H1 (cell line): ENCODE results near the gene CFHR1. TPM values are rescaled to one million over a fixed set of nuclear protein-coding genes. Genes with fewer than 3 reads are reported as not detected.
A peak's percentile ranks its signal among the peaks of the same experiment; 100 is the strongest.
"Not testable (repeated sequence)": the region's sequence is repeated elsewhere in the genome, so short reads cannot be mapped to it uniquely, and the experiment has no call there.

Source experiments
- CTCF ChIA-PET: fragments of 300-600 bp; sonication (Branson Sonifier 250); formaldehyde crosslinking; loops from one replicate; lab custom pipeline; 2021; ENCODE audit not compliant: partially characterized antibody; lab: Charles Lee
- POLR2A ChIA-PET: fragments of 300-600 bp; sonication (Branson Sonifier 250); formaldehyde crosslinking; loops from one replicate; lab custom pipeline; 2021; ENCODE audit warnings: inconsistent platforms; ENCODE audit not compliant: partially characterized antibody; lab: Charles Lee
- DNase-seq, 2 experiments: peaks; one replicate each; pipeline versions ENCODE4 v3.0.0 to v3.0.0-alpha.2; 2010 to 2022; ENCODE audit warnings: low spot score in 2 of 2, low read depth in 1 of 2, mixed read lengths in 1 of 2
- FAIRE-seq: peaks from 2 replicates; lab custom pipeline; 2011; peaks lifted over from hg19 to GRCh38; lab: Jason Lieb, UNC
- H2AFZ ChIP-seq: 2 replicates; pipeline ENCODE4 v1.8.1; 2012; ENCODE audit warnings: low read length, inconsistent platforms
- H2AK5ac ChIP-seq: 2 replicates; pipeline ENCODE4 v1.6.1; 2013; ENCODE audit warnings: low read depth, low read length
- H2BK120ac ChIP-seq: replicated peaks from 2 replicates; pipeline ENCODE3; 2013; ENCODE audit warnings: low read depth, low read length, inconsistent platforms
- H2BK12ac ChIP-seq: 2 replicates; pipeline ENCODE4 v1.6.1; 2013; ENCODE audit warnings: low read depth, low read length
- H2BK15ac ChIP-seq: 2 replicates; pipeline ENCODE4 v1.6.1; 2013; ENCODE audit warnings: low read length
- H2BK20ac ChIP-seq: 2 replicates; pipeline ENCODE4 v1.6.1; 2013; ENCODE audit warnings: low read length
- H2BK5ac ChIP-seq: 2 replicates; pipeline ENCODE4 v1.6.1; 2013; ENCODE audit warnings: low read depth, low read length
- H3K14ac ChIP-seq: 2 replicates; pipeline ENCODE4 v1.6.1; 2013; ENCODE audit warnings: inconsistent platforms; ENCODE audit not compliant: insufficient read length
- H3K18ac ChIP-seq: 2 replicates; pipeline ENCODE4 v1.6.1; 2013; ENCODE audit warnings: low read length; ENCODE audit errors: extremely low read depth
- H3K23ac ChIP-seq: 2 replicates; pipeline ENCODE4 v1.6.1; 2013; ENCODE audit warnings: inconsistent platforms; ENCODE audit not compliant: insufficient read length
- H3K23me2 ChIP-seq: 2 replicates; pipeline ENCODE4 v1.6.1; 2013; ENCODE audit warnings: low read depth, low read length
- H3K27ac ChIP-seq: 2 replicates; pipeline ENCODE4 v1.6.1; 2011; ENCODE audit warnings: low read depth, low read length, inconsistent platforms
- H3K27me3 ChIP-seq, 4 experiments: replicated peaks in 1 of 4; 1 replicate in 1 of 4; 2 replicates in 3 of 4; pipeline versions ENCODE4 v1.6.1 to v1.8.1; 2011 to 2013; ENCODE audit warnings: low read length in 3 of 4, mild to moderate bottlenecking in 3 of 4, inconsistent platforms in 2 of 4, mixed read lengths in 2 of 4, moderate library complexity in 1 of 4; ENCODE audit not compliant: control insufficient read depth in 3 of 4, insufficient read depth in 3 of 4; ENCODE audit errors: extremely low read depth in 1 of 4
- H3K36me3 ChIP-seq, 4 experiments: 2 replicates each; pipeline versions ENCODE4 v1.6.1 to v1.8.1; 2011 to 2013; ENCODE audit warnings: mild to moderate bottlenecking in 4 of 4, low read length in 3 of 4, moderate library complexity in 2 of 4, control low read depth in 1 of 4, inconsistent platforms in 1 of 4; ENCODE audit not compliant: insufficient read depth in 4 of 4, control insufficient read depth in 2 of 4
- H3K4ac ChIP-seq: replicated peaks from 2 replicates; pipeline ENCODE3; 2013; ENCODE audit warnings: low read length, low read depth, mixed read lengths, inconsistent platforms; ENCODE audit not compliant: insufficient read length
- H3K4me1 ChIP-seq, 4 experiments: replicated peaks in 1 of 4; 1 replicate in 1 of 4; 2 replicates in 3 of 4; pipeline versions ENCODE4 v1.6.1 to v1.8.1; 2011 to 2013; ENCODE audit warnings: low read length in 3 of 4, inconsistent platforms in 2 of 4, mixed read lengths in 1 of 4; ENCODE audit not compliant: insufficient read depth in 4 of 4, control insufficient read depth in 3 of 4
- H3K4me2 ChIP-seq, 2 experiments: 2 replicates each; pipeline versions ENCODE4 v1.6.1 to v1.8.1; 2011 to 2013; ENCODE audit warnings: low read depth in 2 of 2, low read length in 2 of 2, control low read depth in 1 of 2, inconsistent platforms in 1 of 2, mild to moderate bottlenecking in 1 of 2; ENCODE audit not compliant: insufficient read depth in 1 of 2
- H3K4me3 ChIP-seq, 4 experiments: fragments of 200-600, 300-600 bp in 1 of 4; sonication (generic), shearing (Covaris generic), sonication (Bioruptor Twin) in 1 of 4; 2 replicates each; pipeline versions ENCODE4 v1.5.1 to v1.8.1; 2011 to 2016; ENCODE audit warnings: low read length in 4 of 4, low read depth in 3 of 4, control low read depth in 2 of 4, inconsistent platforms in 2 of 4, mild to moderate bottlenecking in 2 of 4, mixed read lengths in 1 of 4, moderate library complexity in 1 of 4; ENCODE audit not compliant: insufficient read depth in 2 of 4; ENCODE audit errors: extremely low read depth in 1 of 4
- H3K56ac ChIP-seq: replicated peaks from 2 replicates; pipeline ENCODE3; 2013; ENCODE audit warnings: low read depth, mild to moderate bottlenecking, mixed read lengths, low read length, inconsistent platforms; ENCODE audit not compliant: insufficient read length
- H3K79me1 ChIP-seq: 2 replicates; pipeline ENCODE4 v1.6.1; 2013; ENCODE audit warnings: low read depth, low read length, control low read depth
- H3K79me2 ChIP-seq, 2 experiments: 2 replicates each; pipeline versions ENCODE4 v1.6.1 to v1.8.1; 2012 to 2013; ENCODE audit warnings: low read length in 2 of 2, mild to moderate bottlenecking in 2 of 2, inconsistent platforms in 1 of 2; ENCODE audit not compliant: insufficient read depth in 2 of 2, control insufficient read depth in 1 of 2
- H3K9ac ChIP-seq, 4 experiments: replicated peaks in 1 of 4; 1 replicate in 1 of 4; 2 replicates in 3 of 4; pipeline versions ENCODE4 v1.6.1 to v1.8.1; 2011 to 2013; ENCODE audit warnings: low read depth in 3 of 4, low read length in 3 of 4, control low read depth in 2 of 4, mild to moderate bottlenecking in 2 of 4, moderate library complexity in 2 of 4, inconsistent platforms in 1 of 4; ENCODE audit errors: extremely low read depth in 1 of 4
- H3K9me3 ChIP-seq, 2 experiments: 2 replicates each; pipeline versions ENCODE4 v1.6.1 to v1.8.1; 2012 to 2013; ENCODE audit warnings: mild to moderate bottlenecking in 2 of 2, moderate library complexity in 2 of 2, control low read depth in 1 of 2, inconsistent platforms in 1 of 2, low read depth in 1 of 2, low read length in 1 of 2, mixed read lengths in 1 of 2; ENCODE audit not compliant: insufficient read depth in 2 of 2
- H4K20me1 ChIP-seq, 2 experiments: replicated peaks in 1 of 2; 2 replicates each; pipeline versions ENCODE3 to v1.8.1; 2011 to 2013; ENCODE audit warnings: inconsistent platforms in 2 of 2, low read length in 2 of 2, mild to moderate bottlenecking in 1 of 2; ENCODE audit not compliant: insufficient read depth in 2 of 2, control insufficient read depth in 1 of 2
- H4K5ac ChIP-seq: 2 replicates; pipeline ENCODE4 v1.6.1; 2013; ENCODE audit warnings: low read length, low read depth, mixed read lengths, inconsistent platforms; ENCODE audit not compliant: insufficient read length
- H4K8ac ChIP-seq: 2 replicates; pipeline ENCODE4 v1.8.0; 2013; ENCODE audit warnings: mild to moderate bottlenecking, moderate library complexity, low read length, inconsistent platforms; ENCODE audit not compliant: insufficient read depth; ENCODE audit errors: extremely low read depth
- H4K91ac ChIP-seq: replicated peaks from 2 replicates; pipeline ENCODE3; 2013; ENCODE audit warnings: low read length, mixed read lengths, inconsistent platforms; ENCODE audit not compliant: insufficient read length
- MAFK ChIP-seq: IDR thresholded peaks from 2 replicates; pipeline ENCODE4 v1.6.1; 2012; ENCODE audit warnings: low read depth, mild to moderate bottlenecking, improper control_type of control experiment, low read length
- whole genome bisulfite sequencing, 2 experiments: shearing (Covaris generic) in 1 of 2; methylation state at CpG; one replicate each; pipeline versions ENCODE4 v1.1.6 to v1.1.7; 2013 to 2015; ENCODE audit warnings: low lambda C conversion rate in 2 of 2, mixed read lengths in 2 of 2, inconsistent platforms in 1 of 2, low coverage in 1 of 2, missing lambda C conversion rate in 1 of 2; ENCODE audit not compliant: insufficient replicate concordance in 2 of 2, insufficient coverage in 1 of 2, insufficient read length in 1 of 2; ENCODE audit errors: extremely low coverage in 1 of 2, missing lambda C conversion rate in 1 of 2; 5-methylcytosine and 5-hydroxymethylcytosine counted together
- polyA plus RNA-seq, 7 experiments: library from polyadenylated mRNA; depleted of rRNA in 3 of 7; stranded (reverse) in 5 of 7; unstranded in 2 of 7; fragments of >200 nt in 5 of 7; fragments of 200-250 nt in 2 of 7; gene quantifications; 1 replicate in 5 of 7; 2 replicates in 1 of 7; 4 replicates in 1 of 7; pipeline versions ENCODE4 v1.2.1 to v1.2.3, GENCODE V29; 2011 to 2013; ENCODE audit warnings: missing spikeins in 2 of 7, mixed read lengths in 2 of 7
- total RNA-seq: library from RNA; stranded (reverse); fragmentation: NEBNext Ultra II Directional; extraction: Animal tissue kit (Norgen Biotek cat#: 25700); gene quantifications from 2 replicates; pipeline ENCODE4 v1.2.1, GENCODE V29; 2021

CFHR1 gene
- total and polyA plus RNA-seq, 2 of the 8 experiments (the other 6 are each of a cell fraction or from before 2014, with no cell fraction given), result not detected

GRCh38 chr1:196769823-196770222 is 49.7 kb upstream of the CFHR1 start:
- H2BK20ac ChIP-seq, H3K14ac ChIP-seq, H3K23me2 ChIP-seq, H2BK120ac ChIP-seq, H3K4me2 ChIP-seq, H3K23ac ChIP-seq, H3K79me2 ChIP-seq, H3K27ac ChIP-seq, DNase-seq, H3K18ac ChIP-seq, H2AK5ac ChIP-seq, H2BK15ac ChIP-seq, H3K36me3 ChIP-seq, H3K79me1 ChIP-seq, FAIRE-seq, H2BK12ac ChIP-seq, H3K9ac ChIP-seq, H4K20me1 ChIP-seq, H3K56ac ChIP-seq, H2AFZ ChIP-seq, H2BK5ac ChIP-seq, CTCF ChIA-PET, H3K4ac ChIP-seq, H3K4me3 ChIP-seq, H4K5ac ChIP-seq, H3K4me1 ChIP-seq, H3K27me3 ChIP-seq, H3K9me3 ChIP-seq, H4K8ac ChIP-seq, POLR2A ChIA-PET, H4K91ac ChIP-seq: not testable (repeated sequence)
- peak; percentile 93 for TF ChIP-seq MAFK
- 93% methylated on average over 3 of the region's 4 CpGs; no CpG with 5 or more reads in 1 of the 2 experiments for WGBS, 2 experiments
